Measurements from ENCODE around the gene PRMT1. TPM values are rescaled to one million over a fixed set of nuclear protein-coding genes. Genes with fewer than 3 reads are reported as not detected.

Gene PRMT1
- polyA plus RNA-seq, 1 donor from 2014 or later, result 610 TPM

DNA sequence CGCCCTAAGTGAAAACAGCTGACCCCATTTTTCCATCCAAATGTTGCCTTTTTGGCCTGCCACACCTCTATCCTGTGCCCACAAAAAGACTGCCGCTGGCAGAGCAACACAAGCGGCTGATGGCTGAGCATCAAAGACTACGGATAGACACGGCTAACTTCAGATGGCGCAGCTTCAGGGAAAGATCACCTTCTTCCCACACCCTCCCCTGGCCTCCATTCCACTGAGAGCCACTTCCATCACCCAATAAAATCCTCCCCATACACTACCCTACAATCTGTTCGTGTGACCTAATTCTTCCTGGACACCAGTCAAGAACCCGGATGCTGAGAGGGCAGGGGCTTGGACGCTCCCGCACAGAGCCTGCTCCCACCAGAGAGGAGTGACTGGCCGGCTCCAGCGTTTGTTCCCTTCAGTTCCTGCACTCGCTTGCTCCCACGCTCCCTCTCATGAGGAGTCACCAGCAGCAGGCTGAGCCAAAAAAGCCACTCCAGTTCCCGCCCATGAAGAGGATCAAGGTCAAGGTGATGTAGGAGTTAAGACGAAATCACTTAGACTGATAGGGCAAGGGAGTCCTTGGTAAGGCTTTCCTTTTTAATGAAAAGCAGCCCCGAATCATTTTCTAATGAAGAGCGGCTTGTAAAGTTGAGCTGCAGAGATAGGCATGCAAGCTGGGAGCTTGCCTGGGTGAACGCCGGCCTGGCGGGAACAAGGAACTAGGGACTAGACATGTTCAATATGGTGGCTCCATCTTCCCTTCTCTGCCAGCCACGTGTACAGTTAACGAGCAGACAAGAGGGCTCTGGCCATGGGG, 50.4 kb downstream of the PRMT1 start:
- TF ChIP-seq EP300 (conservative IDR thresholded peaks at IDR 0.05; ENCODE audit: poor library complexity, severe bottlenecking), result no peak
- TF ChIP-seq, protein P1, sequence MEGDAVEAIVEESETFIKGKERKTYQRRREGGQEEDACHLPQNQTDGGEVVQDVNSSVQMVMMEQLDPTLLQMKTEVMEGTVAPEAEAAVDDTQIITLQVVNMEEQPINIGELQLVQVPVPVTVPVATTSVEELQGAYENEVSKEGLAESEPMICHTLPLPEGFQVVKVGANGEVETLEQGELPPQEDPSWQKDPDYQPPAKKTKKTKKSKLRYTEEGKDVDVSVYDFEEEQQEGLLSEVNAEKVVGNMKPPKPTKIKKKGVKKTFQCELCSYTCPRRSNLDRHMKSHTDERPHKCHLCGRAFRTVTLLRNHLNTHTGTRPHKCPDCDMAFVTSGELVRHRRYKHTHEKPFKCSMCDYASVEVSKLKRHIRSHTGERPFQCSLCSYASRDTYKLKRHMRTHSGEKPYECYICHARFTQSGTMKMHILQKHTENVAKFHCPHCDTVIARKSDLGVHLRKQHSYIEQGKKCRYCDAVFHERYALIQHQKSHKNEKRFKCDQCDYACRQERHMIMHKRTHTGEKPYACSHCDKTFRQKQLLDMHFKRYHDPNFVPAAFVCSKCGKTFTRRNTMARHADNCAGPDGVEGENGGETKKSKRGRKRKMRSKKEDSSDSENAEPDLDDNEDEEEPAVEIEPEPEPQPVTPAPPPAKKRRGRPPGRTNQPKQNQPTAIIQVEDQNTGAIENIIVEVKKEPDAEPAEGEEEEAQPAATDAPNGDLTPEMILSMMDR (IDR thresholded peaks at IDR 0.05; ENCODE audit: poor library complexity, severe bottlenecking), result no peak
- TF ChIP-seq TAF1 (IDR thresholded peaks at IDR 0.05; ENCODE audit: low read depth), result no peak
- no peak for TF ChIP-seq EZH2 (IDR thresholded peaks at IDR 0.05; ENCODE audit: borderline replicate concordance, insufficient read depth, low read length, poor library complexity, severe bottlenecking)
- Histone ChIP-seq H3K27ac (ENCODE audit: low read length) (no peak overlapping the region), H3K79me2 (replicated peaks; ENCODE audit: insufficient read depth, low read length) (no peaks in the 10 kb centered on the region), H3K4me3 (ENCODE audit: low read length) (no peak overlapping the region), H3K4me2 (ENCODE audit: low read length) (no peak overlapping the region), H2AFZ (ENCODE audit: low read depth, low read length) (no peak overlapping the region), H4K20me1 (ENCODE audit: insufficient read depth) (no peaks in the 10 kb centered on the region), H3K9ac (ENCODE audit: low read length) (no peak overlapping the region), H3F3A (ENCODE audit: insufficient read depth, low read length, poor library complexity, severe bottlenecking) (no peaks in the 10 kb centered on the region), H3K27me3 (ENCODE audit: insufficient read depth, low read depth, low read length) (no peaks in the 10 kb centered on the region), H3K9me2 (ENCODE audit: insufficient read depth, low read length) (no peaks in the 10 kb centered on the region), H3K9me3 (ENCODE audit: low read length) (no peaks in the 10 kb centered on the region), H3K36me3 (ENCODE audit: insufficient read depth, low read length) (no peaks in the 10 kb centered on the region)

DNA sequence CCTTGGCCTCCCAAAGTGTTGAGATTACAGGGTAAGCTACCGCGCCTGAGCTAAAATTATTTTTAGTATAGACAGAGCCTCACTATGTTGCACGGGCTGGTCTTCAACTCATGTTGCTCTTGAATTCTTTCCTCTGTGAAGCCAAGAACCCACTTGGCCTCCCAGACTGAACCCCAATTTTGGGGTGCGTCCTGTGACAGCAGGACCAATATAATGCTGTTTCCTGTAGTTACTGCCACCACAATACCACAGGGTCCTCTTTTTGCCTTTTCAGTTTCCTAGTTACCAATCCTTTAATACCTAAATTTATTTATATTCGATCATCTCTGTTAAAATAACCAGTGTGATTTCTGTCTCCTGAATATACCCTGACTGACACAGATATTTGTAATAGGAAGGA, 53.1 kb downstream of the PRMT1 start:
- no peak overlapping the region for H3K4me2 ChIP-seq (ENCODE audit: low read length)
- H3K27ac ChIP-seq (ENCODE audit: low read length), result no peak overlapping the region
- H2AFZ ChIP-seq (ENCODE audit: low read depth, low read length), result no peak overlapping the region
- H3F3A ChIP-seq (ENCODE audit: insufficient read depth, low read length, poor library complexity, severe bottlenecking), result no peaks in the 10 kb centered on the region
- no peak overlapping the region for H3K4me3 ChIP-seq (ENCODE audit: low read length)
- no peaks in the 10 kb centered on the region for H3K36me3 ChIP-seq (ENCODE audit: insufficient read depth, low read length)
- H3K79me2 ChIP-seq (replicated peaks; ENCODE audit: insufficient read depth, low read length), result no peaks in the 10 kb centered on the region
- no peaks in the 10 kb centered on the region for H3K9me2 ChIP-seq (ENCODE audit: insufficient read depth, low read length)
- TF ChIP-seq EP300 (conservative IDR thresholded peaks at IDR 0.05; ENCODE audit: poor library complexity, severe bottlenecking) (no peak), POLR2AphosphoS5 (IDR thresholded peaks at IDR 0.05) (no peak), RAD21 (conservative IDR thresholded peaks at IDR 0.05) (no peak), SMC3 (conservative IDR thresholded peaks at IDR 0.05; ENCODE audit: poor library complexity) (no peak), MXI1 (conservative IDR thresholded peaks at IDR 0.05; ENCODE audit: poor library complexity, severe bottlenecking) (no peak), TAF1 (IDR thresholded peaks at IDR 0.05; ENCODE audit: low read depth) (no peak), EZH2 (IDR thresholded peaks at IDR 0.05; ENCODE audit: borderline replicate concordance, insufficient read depth, low read length, poor library complexity, severe bottlenecking) (no peak)
- TF ChIP-seq, protein P2, sequence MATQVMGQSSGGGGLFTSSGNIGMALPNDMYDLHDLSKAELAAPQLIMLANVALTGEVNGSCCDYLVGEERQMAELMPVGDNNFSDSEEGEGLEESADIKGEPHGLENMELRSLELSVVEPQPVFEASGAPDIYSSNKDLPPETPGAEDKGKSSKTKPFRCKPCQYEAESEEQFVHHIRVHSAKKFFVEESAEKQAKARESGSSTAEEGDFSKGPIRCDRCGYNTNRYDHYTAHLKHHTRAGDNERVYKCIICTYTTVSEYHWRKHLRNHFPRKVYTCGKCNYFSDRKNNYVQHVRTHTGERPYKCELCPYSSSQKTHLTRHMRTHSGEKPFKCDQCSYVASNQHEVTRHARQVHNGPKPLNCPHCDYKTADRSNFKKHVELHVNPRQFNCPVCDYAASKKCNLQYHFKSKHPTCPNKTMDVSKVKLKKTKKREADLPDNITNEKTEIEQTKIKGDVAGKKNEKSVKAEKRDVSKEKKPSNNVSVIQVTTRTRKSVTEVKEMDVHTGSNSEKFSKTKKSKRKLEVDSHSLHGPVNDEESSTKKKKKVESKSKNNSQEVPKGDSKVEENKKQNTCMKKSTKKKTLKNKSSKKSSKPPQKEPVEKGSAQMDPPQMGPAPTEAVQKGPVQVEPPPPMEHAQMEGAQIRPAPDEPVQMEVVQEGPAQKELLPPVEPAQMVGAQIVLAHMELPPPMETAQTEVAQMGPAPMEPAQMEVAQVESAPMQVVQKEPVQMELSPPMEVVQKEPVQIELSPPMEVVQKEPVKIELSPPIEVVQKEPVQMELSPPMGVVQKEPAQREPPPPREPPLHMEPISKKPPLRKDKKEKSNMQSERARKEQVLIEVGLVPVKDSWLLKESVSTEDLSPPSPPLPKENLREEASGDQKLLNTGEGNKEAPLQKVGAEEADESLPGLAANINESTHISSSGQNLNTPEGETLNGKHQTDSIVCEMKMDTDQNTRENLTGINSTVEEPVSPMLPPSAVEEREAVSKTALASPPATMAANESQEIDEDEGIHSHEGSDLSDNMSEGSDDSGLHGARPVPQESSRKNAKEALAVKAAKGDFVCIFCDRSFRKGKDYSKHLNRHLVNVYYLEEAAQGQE (IDR thresholded peaks at IDR 0.05; ENCODE audit: borderline replicate concordance), result no peak
- TF ChIP-seq, protein P1 (IDR thresholded peaks at IDR 0.05; ENCODE audit: poor library complexity, severe bottlenecking), result no peak
- H3K9me3 ChIP-seq (ENCODE audit: low read length), result no peaks in the 10 kb centered on the region
- no peak overlapping the region for H3K9ac ChIP-seq (ENCODE audit: low read length)
- H3K27me3 ChIP-seq (ENCODE audit: insufficient read depth, low read depth, low read length), result no peaks in the 10 kb centered on the region
- H4K20me1 ChIP-seq (ENCODE audit: insufficient read depth), result no peaks in the 10 kb centered on the region

Small RNA genes within 50 kb of the gene (small RNA-seq; reads per million reads assigned to genes)
- 0 to 1.5 (median 1.0) reads per million in 3 experiments for gene MIR5088

Other genes starting within 250 kb of the PRMT1 start
- gene SLC17A7, start 235.7 kb upstream of the PRMT1 start, polyA plus RNA-seq, result 0.07 TPM in 1 of 2 replicates, not detected in the other
- gene PIH1D1, start 225.5 kb upstream of the PRMT1 start, polyA plus RNA-seq, result 132 and 145 TPM in 2 replicates
- 13.5 and 16.7 TPM in 2 replicates for gene ALDH16A1, start 224.0 kb upstream of the PRMT1 start, polyA plus RNA-seq
- gene FLT3LG, start 203.1 kb upstream of the PRMT1 start, polyA plus RNA-seq, result not detected in 2 replicates
- 2,313 and 2,518 TPM in 2 replicates for gene RPL13A, start 189.7 kb upstream of the PRMT1 start, polyA plus RNA-seq
- gene RPS11, start 180.8 kb upstream of the PRMT1 start, polyA plus RNA-seq, result 4,020 and 4,439 TPM in 2 replicates
- gene FCGRT, start 164.6 kb upstream of the PRMT1 start, polyA plus RNA-seq, result 1.7 TPM in 1 of 2 replicates, not detected in the other
- gene RCN3, start 149.3 kb upstream of the PRMT1 start, polyA plus RNA-seq, result not detected in 2 replicates
- 129 and 153 TPM in 2 replicates for gene NOSIP, start 96.7 kb upstream of the PRMT1 start, polyA plus RNA-seq
- gene PRRG2, start 96.0 kb upstream of the PRMT1 start, polyA plus RNA-seq, result not detected in 2 replicates
- 1.2 and 1.7 TPM in 2 replicates for gene PRR12, start 86.1 kb upstream of the PRMT1 start, polyA plus RNA-seq
- gene RRAS, start 37.1 kb upstream of the PRMT1 start, polyA plus RNA-seq, result 1.2 TPM in 1 of 2 replicates, not detected in the other
- gene SCAF1, start 35.1 kb upstream of the PRMT1 start, polyA plus RNA-seq, result 11.9 and 12.8 TPM in 2 replicates
- gene IRF3, start 11.4 kb upstream of the PRMT1 start, polyA plus RNA-seq, result 31.3 and 39.4 TPM in 2 replicates
- 1.1 TPM in 1 of 2 replicates, not detected in the other for gene BCL2L12, start 11.3 kb upstream of the PRMT1 start, polyA plus RNA-seq
- gene ADM5, start 12.3 kb downstream of the PRMT1 start, polyA plus RNA-seq, result 6.7 and 7.2 TPM in 2 replicates
- 204 and 240 TPM in 2 replicates for gene CPT1C, start 13.8 kb downstream of the PRMT1 start, polyA plus RNA-seq
- gene TSKS, start 86.0 kb downstream of the PRMT1 start, polyA plus RNA-seq, result not detected in 2 replicates
- 40.8 and 53.4 TPM in 2 replicates for gene AP2A1, start 89.7 kb downstream of the PRMT1 start, polyA plus RNA-seq
- 32.9 and 35.4 TPM in 2 replicates for gene FUZ, start 136.0 kb downstream of the PRMT1 start, polyA plus RNA-seq
- 18.9 and 22.0 TPM in 2 replicates for gene MED25, start 141.0 kb downstream of the PRMT1 start, polyA plus RNA-seq
- gene PTOV1, start 173.9 kb downstream of the PRMT1 start, polyA plus RNA-seq, result 199 and 288 TPM in 2 replicates
- 43.1 and 43.6 TPM in 2 replicates for gene PNKP, start 190.3 kb downstream of the PRMT1 start, polyA plus RNA-seq
- 4.8 and 7.4 TPM in 2 replicates for gene AKT1S1, start 200.1 kb downstream of the PRMT1 start, polyA plus RNA-seq
- 13.1 and 13.2 TPM in 2 replicates for gene TBC1D17, start 200.4 kb downstream of the PRMT1 start, polyA plus RNA-seq
- not detected in 2 replicates for gene IL4I1, start 219.6 kb downstream of the PRMT1 start, polyA plus RNA-seq